GM18511 (cell line): Measurements from ENCODE around the gene ESPL1.
A peak's percentile ranks its signal among the peaks of the same experiment; 100 is the strongest.
"Not testable (repeated sequence)": the region's sequence is repeated elsewhere in the genome, so short reads cannot be mapped to it uniquely, and the experiment has no call there.

Experiments used
- ATAC-seq: cut with Tn5 transposase; IDR thresholded peaks from one replicate; pipeline ENCODE4 v1.9.1; 2021; ENCODE audit warnings: mild to moderate bottlenecking, moderate library complexity; ENCODE audit not compliant: unreplicated experiment

ESPL1 gene

DNA sequence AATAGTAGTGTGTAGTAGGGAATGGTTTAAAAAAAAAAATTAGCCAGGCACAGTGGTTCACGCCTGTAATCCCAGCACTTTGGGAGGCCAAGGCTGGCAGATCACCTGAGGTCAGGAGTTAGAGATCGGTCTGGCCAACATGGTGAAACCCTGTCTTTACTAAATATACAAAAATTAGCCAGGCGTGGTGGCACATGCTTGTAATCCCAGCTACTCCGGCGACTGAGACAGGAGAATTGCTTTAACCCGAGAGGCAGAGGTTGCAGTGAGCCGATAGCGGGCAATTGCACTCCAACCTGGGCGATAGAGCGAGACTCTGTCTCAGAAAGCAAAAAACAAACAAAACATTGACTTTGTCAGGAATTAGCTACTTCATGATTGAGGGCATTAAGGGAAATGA, 29.0 kb downstream of the ESPL1 start:
- ATAC-seq, result not testable (repeated sequence)

- ATAC-seq, result no peak
These were observed 30.1 kb downstream of the ESPL1 start for GRCh38 chr12:53298164-53298563.

DNA sequence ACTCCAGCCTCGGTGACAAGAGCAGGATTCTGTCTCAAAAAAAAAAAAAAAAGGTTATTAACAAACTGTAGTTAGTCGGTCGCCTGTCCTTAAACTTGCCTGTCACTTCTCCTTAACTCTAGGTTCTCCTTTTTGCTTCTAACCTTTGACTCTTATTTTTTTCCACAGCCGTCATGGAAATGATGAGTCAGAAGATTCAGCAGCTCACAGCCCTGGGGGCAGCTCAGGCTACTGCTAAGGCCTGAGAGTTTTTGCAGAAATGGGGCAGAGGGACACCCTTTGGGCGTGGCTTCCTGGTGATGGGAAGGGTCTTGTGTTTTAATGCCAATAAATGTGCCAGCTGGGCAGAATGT, 31.0 kb downstream of the ESPL1 start:
- no peak for ATAC-seq

DNA sequence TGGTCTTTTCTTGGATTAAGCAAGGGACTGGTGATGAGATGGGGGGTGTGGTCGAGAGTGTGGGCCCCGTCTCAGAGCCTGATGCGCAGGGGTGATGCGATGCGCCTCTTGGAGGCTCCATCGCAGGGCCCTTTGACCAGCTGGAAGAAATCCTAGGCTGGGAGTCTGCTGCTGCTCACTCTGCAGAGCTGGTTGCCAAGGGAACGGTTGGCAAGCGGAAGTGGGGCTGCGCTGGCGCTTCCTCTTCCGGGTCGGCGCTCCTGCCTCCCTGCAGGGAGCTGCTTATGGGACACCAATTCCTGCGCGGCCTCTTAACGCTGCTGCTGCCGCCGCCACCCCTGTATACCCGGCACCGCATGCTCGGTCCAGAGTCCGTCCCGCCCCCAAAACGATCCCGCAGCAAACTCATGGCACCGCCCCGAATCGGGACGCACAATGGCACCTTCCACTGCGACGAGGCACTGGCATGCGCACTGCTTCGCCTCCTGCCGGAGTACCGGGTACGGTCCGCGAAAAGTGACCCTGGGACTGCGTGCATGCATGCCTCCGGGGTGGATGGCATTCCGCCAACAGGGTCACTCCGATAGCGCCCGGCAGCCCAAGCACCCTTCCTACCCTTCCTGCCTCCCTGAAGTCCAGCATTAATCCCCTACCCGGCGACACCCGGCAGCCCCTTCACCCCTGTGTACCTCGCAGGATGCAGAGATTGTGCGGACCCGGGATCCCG, 31.5 kb downstream of the ESPL1 start, which contains the start of gene MYG1:
Gene MYG1 (plus strand): TSS at position 242 of the 727 bp plus-strand sequence. CDS start 43 bp downstream, at position 285.
- peak; percentile 74 for ATAC-seq

- no peak for ATAC-seq
These were observed 32.1 kb downstream of the ESPL1 start for GRCh38 chr12:53300187-53300586.

DNA sequence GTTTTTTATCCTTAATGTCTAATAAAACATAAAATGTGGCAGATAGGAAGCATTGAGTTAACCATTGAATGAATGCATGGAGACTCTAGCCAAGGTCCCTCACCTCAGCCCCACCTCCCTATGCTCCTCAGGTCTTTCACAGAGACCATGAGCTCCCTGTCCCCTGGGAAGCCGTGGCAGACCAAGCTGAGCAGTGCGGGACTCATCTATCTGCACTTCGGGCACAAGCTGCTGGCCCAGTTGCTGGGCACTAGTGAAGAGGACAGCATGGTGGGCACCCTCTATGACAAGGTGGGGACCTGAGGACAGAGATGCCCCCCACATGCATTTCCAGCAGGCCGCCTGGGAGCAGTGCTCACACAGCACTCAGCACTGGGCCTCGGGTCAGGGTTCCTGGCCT, 34.8 kb downstream of the ESPL1 start:
- ATAC-seq, result no peak

GRCh38 chr12:53306826-53307225, 38.7 kb downstream of the ESPL1 start:
- no peak for ATAC-seq

GRCh38 chr12:53308276-53308675, 40.2 kb downstream of the ESPL1 start:
- ATAC-seq, result no peak

- no peak for ATAC-seq
These were observed 45.9 kb downstream of the ESPL1 start for GRCh38 chr12:53313996-53314395.

- ATAC-seq, result no peak
These were observed 52.5 kb downstream of the ESPL1 start for GRCh38 chr12:53320352-53321195.

DNA sequence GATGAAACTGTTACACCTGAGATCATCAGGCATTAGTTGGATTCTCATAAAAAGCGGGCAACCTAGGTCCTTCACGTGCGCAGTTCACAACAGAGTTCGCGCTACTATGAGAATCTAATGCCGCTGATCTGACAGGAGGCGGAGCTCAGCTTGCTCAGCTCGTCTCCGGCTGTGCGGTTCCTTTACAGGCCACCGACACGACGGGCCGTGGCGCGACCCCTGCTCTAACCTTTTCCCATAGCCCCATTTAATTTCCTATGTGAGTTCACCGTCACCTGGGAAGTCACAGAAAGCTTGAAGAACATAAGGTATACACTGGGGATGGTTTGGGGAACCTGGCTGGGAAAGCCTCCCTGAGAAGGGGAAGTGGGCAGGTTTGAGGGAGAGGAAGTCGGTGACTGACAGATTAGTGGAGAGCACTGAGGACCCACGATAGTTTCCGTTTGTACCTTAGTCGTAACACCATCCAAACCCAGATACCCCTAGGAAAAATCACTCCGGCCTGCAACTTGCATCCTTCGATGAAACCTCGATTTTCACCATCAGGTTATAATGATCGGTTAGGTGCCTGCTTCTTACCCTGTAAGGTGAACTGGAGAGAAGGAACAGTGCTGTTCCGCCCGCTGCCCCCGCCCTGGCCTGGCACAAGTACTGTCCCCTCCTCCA, 56.1 kb downstream of the ESPL1 start:
- ATAC-seq, result peak; percentile 43

GRCh38 chr12:53324779-53325510, 56.8 kb downstream of the ESPL1 start:
- ATAC-seq, result peak; percentile 64

DNA sequence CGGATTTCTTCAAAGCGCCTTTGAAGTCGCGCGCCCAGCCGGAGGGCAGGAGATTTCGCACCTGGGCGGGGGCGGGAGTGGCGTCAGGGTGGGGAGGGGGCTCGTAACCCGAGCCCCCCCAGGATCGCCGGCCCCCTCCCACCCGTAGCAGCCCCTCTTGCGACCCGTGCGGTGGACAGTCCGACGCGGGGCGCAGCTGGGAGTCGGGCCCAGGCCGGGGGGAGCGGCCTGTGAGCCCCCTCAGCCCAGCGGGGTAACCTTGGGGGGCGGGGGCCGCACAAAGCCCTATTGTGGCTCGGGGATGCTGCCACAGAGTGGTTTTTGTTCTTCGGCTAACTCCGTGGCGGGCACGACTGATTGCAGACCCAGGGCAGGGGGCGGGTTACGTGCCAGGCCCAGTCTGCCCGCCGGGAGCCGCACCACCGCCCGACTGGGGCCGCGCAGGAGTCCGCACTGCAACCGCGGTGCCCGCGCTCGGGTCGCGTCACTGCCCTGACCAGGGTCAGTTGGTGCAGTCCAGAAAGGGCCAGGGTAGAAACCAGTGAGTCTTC, 57.5 kb downstream of the ESPL1 start:
- no peak for ATAC-seq

- ATAC-seq, result no peak
These were observed 58.5 kb downstream of the ESPL1 start for GRCh38 chr12:53326460-53327185.

DNA sequence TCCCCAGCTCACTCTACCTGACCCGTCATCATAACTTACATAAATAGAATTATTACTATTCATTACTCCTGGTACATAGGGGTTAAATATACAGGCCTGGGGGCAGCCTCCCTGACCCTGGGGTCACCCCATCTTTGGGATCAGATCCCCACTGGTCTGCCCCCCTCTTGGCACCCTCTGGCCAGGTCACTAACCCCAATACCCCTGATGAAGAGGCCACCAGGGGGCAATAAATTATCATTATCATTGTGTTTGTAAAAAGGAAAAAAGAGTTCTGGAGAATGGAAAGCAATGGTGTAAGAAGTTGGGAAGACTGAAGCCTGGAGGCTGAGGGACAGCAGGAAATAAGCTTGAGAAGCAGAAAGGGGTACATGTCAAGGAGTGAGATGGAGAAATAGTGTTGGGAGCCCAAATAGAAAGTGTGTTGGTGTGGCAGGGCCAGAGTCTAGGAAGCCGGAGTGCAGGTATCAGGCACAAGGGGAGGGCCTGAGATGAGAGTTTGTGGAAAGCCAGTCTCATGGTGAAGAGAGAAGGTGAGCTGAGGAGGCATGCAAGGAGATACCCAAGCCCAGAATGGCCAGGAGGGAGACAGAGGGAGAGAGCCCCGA, 59.4 kb downstream of the ESPL1 start:
- ATAC-seq, result no peak

DNA sequence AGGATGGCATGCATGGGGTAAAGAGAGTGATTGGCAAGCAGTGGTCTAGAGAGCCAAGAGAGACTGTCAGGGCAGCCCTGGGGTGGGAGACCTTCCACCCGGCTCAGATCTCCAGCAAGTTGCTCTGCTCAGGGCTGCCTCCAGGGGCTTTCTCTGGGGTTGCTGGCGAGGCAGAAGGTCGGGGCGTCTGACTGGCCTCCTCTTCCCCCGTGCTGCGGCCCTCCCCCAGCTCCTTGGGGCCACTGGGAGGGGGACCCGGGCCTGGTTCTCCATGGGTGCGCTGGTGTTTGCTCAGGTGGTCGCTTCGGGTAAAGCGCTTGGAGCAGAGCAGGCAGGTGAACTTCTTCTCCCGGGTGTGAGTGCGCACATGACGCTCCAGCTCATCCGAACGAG, 59.9 kb downstream of the ESPL1 start:
- no peak for ATAC-seq

- ATAC-seq, result no peak
These were observed 62.6 kb downstream of the ESPL1 start for GRCh38 chr12:53330671-53331070.

- not testable (repeated sequence) for ATAC-seq
These were observed 64.2 kb downstream of the ESPL1 start for GRCh38 chr12:53332339-53332738.

- ATAC-seq, result no peak
These were observed 64.6 kb downstream of the ESPL1 start for GRCh38 chr12:53332744-53333143.

DNA sequence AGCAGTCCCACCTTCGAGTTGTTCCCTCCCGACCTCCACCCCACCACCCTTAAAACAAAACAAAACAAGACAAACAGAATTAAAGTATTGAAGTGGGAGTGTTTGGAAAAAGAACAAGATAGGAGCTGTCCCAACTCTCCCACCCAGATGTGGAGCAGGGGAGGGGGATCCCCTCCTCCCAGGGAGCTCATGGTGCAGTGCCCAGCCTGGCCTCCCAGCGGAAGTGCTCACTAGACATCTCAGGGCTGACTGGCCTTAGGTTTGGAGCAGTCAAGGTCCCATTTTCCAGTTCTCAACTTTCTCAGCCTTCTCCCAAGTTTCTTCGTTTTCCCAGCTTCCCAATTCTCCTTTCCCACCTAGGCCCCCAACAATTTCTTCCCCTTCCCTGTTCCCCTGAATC, 65.2 kb downstream of the ESPL1 start:
- ATAC-seq, result no peak
